H1 (cell line): ENCODE results near the gene MANSC1. TPM values are rescaled to one million over a fixed set of nuclear protein-coding genes. Genes with fewer than 3 reads are reported as not detected.

Experiments
- CTCF ChIA-PET: fragments of 300-600 bp; sonication (Branson Sonifier 250); formaldehyde crosslinking; loops from one replicate; lab custom pipeline; 2021; ENCODE audit not compliant: partially characterized antibody; lab: Charles Lee
- POLR2A ChIA-PET: fragments of 300-600 bp; sonication (Branson Sonifier 250); formaldehyde crosslinking; loops from one replicate; lab custom pipeline; 2021; ENCODE audit warnings: inconsistent platforms; ENCODE audit not compliant: partially characterized antibody; lab: Charles Lee
- DNase-seq, 2 experiments: peaks; one replicate each; pipeline versions ENCODE4 v3.0.0 to v3.0.0-alpha.2; 2010 to 2022; ENCODE audit warnings: low spot score in 2 of 2, low read depth in 1 of 2, mixed read lengths in 1 of 2
- FAIRE-seq: peaks from 2 replicates; lab custom pipeline; 2011; peaks lifted over from hg19 to GRCh38; lab: Jason Lieb, UNC
- H2AFZ ChIP-seq: 2 replicates; pipeline ENCODE4 v1.8.1; 2012; ENCODE audit warnings: low read length, inconsistent platforms
- H2AK5ac ChIP-seq: 2 replicates; pipeline ENCODE4 v1.6.1; 2013; ENCODE audit warnings: low read depth, low read length
- H2BK120ac ChIP-seq: replicated peaks from 2 replicates; pipeline ENCODE3; 2013; ENCODE audit warnings: low read depth, low read length, inconsistent platforms
- H2BK12ac ChIP-seq: 2 replicates; pipeline ENCODE4 v1.6.1; 2013; ENCODE audit warnings: low read depth, low read length
- H2BK15ac ChIP-seq: 2 replicates; pipeline ENCODE4 v1.6.1; 2013; ENCODE audit warnings: low read length
- H2BK20ac ChIP-seq: 2 replicates; pipeline ENCODE4 v1.6.1; 2013; ENCODE audit warnings: low read length
- H2BK5ac ChIP-seq: 2 replicates; pipeline ENCODE4 v1.6.1; 2013; ENCODE audit warnings: low read depth, low read length
- H3K14ac ChIP-seq: 2 replicates; pipeline ENCODE4 v1.6.1; 2013; ENCODE audit warnings: inconsistent platforms; ENCODE audit not compliant: insufficient read length
- H3K18ac ChIP-seq: 2 replicates; pipeline ENCODE4 v1.6.1; 2013; ENCODE audit warnings: low read length; ENCODE audit errors: extremely low read depth
- H3K23ac ChIP-seq: 2 replicates; pipeline ENCODE4 v1.6.1; 2013; ENCODE audit warnings: inconsistent platforms; ENCODE audit not compliant: insufficient read length
- H3K23me2 ChIP-seq: 2 replicates; pipeline ENCODE4 v1.6.1; 2013; ENCODE audit warnings: low read depth, low read length
- H3K27ac ChIP-seq: 2 replicates; pipeline ENCODE4 v1.6.1; 2011; ENCODE audit warnings: low read depth, low read length, inconsistent platforms
- H3K27me3 ChIP-seq, 4 experiments: replicated peaks in 1 of 4; 1 replicate in 1 of 4; 2 replicates in 3 of 4; pipeline versions ENCODE4 v1.6.1 to v1.8.1; 2011 to 2013; ENCODE audit warnings: low read length in 3 of 4, mild to moderate bottlenecking in 3 of 4, inconsistent platforms in 2 of 4, mixed read lengths in 2 of 4, moderate library complexity in 1 of 4; ENCODE audit not compliant: control insufficient read depth in 3 of 4, insufficient read depth in 3 of 4; ENCODE audit errors: extremely low read depth in 1 of 4
- H3K36me3 ChIP-seq, 4 experiments: 2 replicates each; pipeline versions ENCODE4 v1.6.1 to v1.8.1; 2011 to 2013; ENCODE audit warnings: mild to moderate bottlenecking in 4 of 4, low read length in 3 of 4, moderate library complexity in 2 of 4, control low read depth in 1 of 4, inconsistent platforms in 1 of 4; ENCODE audit not compliant: insufficient read depth in 4 of 4, control insufficient read depth in 2 of 4
- H3K4ac ChIP-seq: replicated peaks from 2 replicates; pipeline ENCODE3; 2013; ENCODE audit warnings: low read length, low read depth, mixed read lengths, inconsistent platforms; ENCODE audit not compliant: insufficient read length
- H3K4me1 ChIP-seq, 4 experiments: replicated peaks in 1 of 4; 1 replicate in 1 of 4; 2 replicates in 3 of 4; pipeline versions ENCODE4 v1.6.1 to v1.8.1; 2011 to 2013; ENCODE audit warnings: low read length in 3 of 4, inconsistent platforms in 2 of 4, mixed read lengths in 1 of 4; ENCODE audit not compliant: insufficient read depth in 4 of 4, control insufficient read depth in 3 of 4
- H3K4me2 ChIP-seq, 2 experiments: 2 replicates each; pipeline versions ENCODE4 v1.6.1 to v1.8.1; 2011 to 2013; ENCODE audit warnings: low read depth in 2 of 2, low read length in 2 of 2, control low read depth in 1 of 2, inconsistent platforms in 1 of 2, mild to moderate bottlenecking in 1 of 2; ENCODE audit not compliant: insufficient read depth in 1 of 2
- H3K4me3 ChIP-seq, 4 experiments: fragments of 200-600, 300-600 bp in 1 of 4; sonication (generic), shearing (Covaris generic), sonication (Bioruptor Twin) in 1 of 4; 2 replicates each; pipeline versions ENCODE4 v1.5.1 to v1.8.1; 2011 to 2016; ENCODE audit warnings: low read length in 4 of 4, low read depth in 3 of 4, control low read depth in 2 of 4, inconsistent platforms in 2 of 4, mild to moderate bottlenecking in 2 of 4, mixed read lengths in 1 of 4, moderate library complexity in 1 of 4; ENCODE audit not compliant: insufficient read depth in 2 of 4; ENCODE audit errors: extremely low read depth in 1 of 4
- H3K56ac ChIP-seq: replicated peaks from 2 replicates; pipeline ENCODE3; 2013; ENCODE audit warnings: low read depth, mild to moderate bottlenecking, mixed read lengths, low read length, inconsistent platforms; ENCODE audit not compliant: insufficient read length
- H3K79me1 ChIP-seq: 2 replicates; pipeline ENCODE4 v1.6.1; 2013; ENCODE audit warnings: low read depth, low read length, control low read depth
- H3K79me2 ChIP-seq, 2 experiments: 2 replicates each; pipeline versions ENCODE4 v1.6.1 to v1.8.1; 2012 to 2013; ENCODE audit warnings: low read length in 2 of 2, mild to moderate bottlenecking in 2 of 2, inconsistent platforms in 1 of 2; ENCODE audit not compliant: insufficient read depth in 2 of 2, control insufficient read depth in 1 of 2
- H3K9ac ChIP-seq, 4 experiments: replicated peaks in 1 of 4; 1 replicate in 1 of 4; 2 replicates in 3 of 4; pipeline versions ENCODE4 v1.6.1 to v1.8.1; 2011 to 2013; ENCODE audit warnings: low read depth in 3 of 4, low read length in 3 of 4, control low read depth in 2 of 4, mild to moderate bottlenecking in 2 of 4, moderate library complexity in 2 of 4, inconsistent platforms in 1 of 4; ENCODE audit errors: extremely low read depth in 1 of 4
- H3K9me3 ChIP-seq, 2 experiments: 2 replicates each; pipeline versions ENCODE4 v1.6.1 to v1.8.1; 2012 to 2013; ENCODE audit warnings: mild to moderate bottlenecking in 2 of 2, moderate library complexity in 2 of 2, control low read depth in 1 of 2, inconsistent platforms in 1 of 2, low read depth in 1 of 2, low read length in 1 of 2, mixed read lengths in 1 of 2; ENCODE audit not compliant: insufficient read depth in 2 of 2
- H4K20me1 ChIP-seq, 2 experiments: replicated peaks in 1 of 2; 2 replicates each; pipeline versions ENCODE3 to v1.8.1; 2011 to 2013; ENCODE audit warnings: inconsistent platforms in 2 of 2, low read length in 2 of 2, mild to moderate bottlenecking in 1 of 2; ENCODE audit not compliant: insufficient read depth in 2 of 2, control insufficient read depth in 1 of 2
- H4K5ac ChIP-seq: 2 replicates; pipeline ENCODE4 v1.6.1; 2013; ENCODE audit warnings: low read length, low read depth, mixed read lengths, inconsistent platforms; ENCODE audit not compliant: insufficient read length
- H4K8ac ChIP-seq: 2 replicates; pipeline ENCODE4 v1.8.0; 2013; ENCODE audit warnings: mild to moderate bottlenecking, moderate library complexity, low read length, inconsistent platforms; ENCODE audit not compliant: insufficient read depth; ENCODE audit errors: extremely low read depth
- H4K91ac ChIP-seq: replicated peaks from 2 replicates; pipeline ENCODE3; 2013; ENCODE audit warnings: low read length, mixed read lengths, inconsistent platforms; ENCODE audit not compliant: insufficient read length
- SIX5 ChIP-seq: IDR thresholded peaks from 2 replicates; pipeline ENCODE4 v1.6.1; 2011; ENCODE audit warnings: mild to moderate bottlenecking, low read depth, low read length
- WGBS, 2 experiments: shearing (Covaris generic) in 1 of 2; methylation state at CpG; one replicate each; pipeline versions ENCODE4 v1.1.6 to v1.1.7; 2013 to 2015; ENCODE audit warnings: low lambda C conversion rate in 2 of 2, mixed read lengths in 2 of 2, inconsistent platforms in 1 of 2, low coverage in 1 of 2, missing lambda C conversion rate in 1 of 2; ENCODE audit not compliant: insufficient replicate concordance in 2 of 2, insufficient coverage in 1 of 2, insufficient read length in 1 of 2; ENCODE audit errors: extremely low coverage in 1 of 2, missing lambda C conversion rate in 1 of 2; 5-methylcytosine and 5-hydroxymethylcytosine counted together
- polyA plus RNA-seq, 7 experiments: library from polyadenylated mRNA; depleted of rRNA in 3 of 7; stranded (reverse) in 5 of 7; unstranded in 2 of 7; fragments of >200 nt in 5 of 7; fragments of 200-250 nt in 2 of 7; gene quantifications; 1 replicate in 5 of 7; 2 replicates in 1 of 7; 4 replicates in 1 of 7; pipeline versions ENCODE4 v1.2.1 to v1.2.3, GENCODE V29; 2011 to 2013; ENCODE audit warnings: missing spikeins in 2 of 7, mixed read lengths in 2 of 7
- total RNA-seq: library from RNA; stranded (reverse); fragmentation: NEBNext Ultra II Directional; extraction: Animal tissue kit (Norgen Biotek cat#: 25700); gene quantifications from 2 replicates; pipeline ENCODE4 v1.2.1, GENCODE V29; 2021

Gene MANSC1
- total and polyA plus RNA-seq, 2 of the 8 experiments (the other 6 are each of a cell fraction or from before 2014, with no cell fraction given): 2.0 to 8.9 TPM

GRCh38 chr12:12387501-12387900 is 37.5 kb upstream of the MANSC1 start:
- no peaks in the 10 kb centered on the region for H4K20me1 ChIP-seq
- no peak for DNase-seq
- H3K18ac ChIP-seq: no peak overlapping the region
- H3K23ac ChIP-seq: no peak overlapping the region
- ChIA-PET POLR2A (no interaction called here), CTCF (interaction anchor here (0.8 to 2.2 kb wide), 4 partner anchors 10 to 321 kb away, joined by 3 to 8 read pairs (median 4); no protein-coding TSS in a partner anchor)
- H2AK5ac ChIP-seq: no peak overlapping the region
- H3K9me3 ChIP-seq: no peaks in the 10 kb centered on the region
- no peak overlapping the region for H3K4me3 ChIP-seq
- H4K8ac ChIP-seq: no peak overlapping the region
- 87% methylated on average over 3 of the region's 3 CpGs; no CpG with 5 or more reads in 1 of the 2 experiments for WGBS, 2 experiments
- H3K27me3 ChIP-seq: no peaks in the 10 kb centered on the region
- no peaks in the 10 kb centered on the region for H3K79me1 ChIP-seq
- H3K27ac ChIP-seq: no peak overlapping the region
- H2BK20ac ChIP-seq: no peak overlapping the region
- H3K4me1 ChIP-seq: peaks cover 4 to 8% (median 7%) of the 10 kb centered on the region in 4 experiments; a peak in 5 of 7 replicates
- no peak for FAIRE-seq
- no peaks in the 10 kb centered on the region; a peak in 1 of 8 replicates for H3K36me3 ChIP-seq
- no peak overlapping the region for H2AFZ ChIP-seq
- H3K9ac ChIP-seq: no peak overlapping the region
- no peak overlapping the region for H2BK120ac ChIP-seq
- no peak overlapping the region for H3K4me2 ChIP-seq
- no peak overlapping the region for H3K56ac ChIP-seq
- no peak overlapping the region for H2BK15ac ChIP-seq
- H3K14ac ChIP-seq: no peak overlapping the region
- no peaks in the 10 kb centered on the region for H3K79me2 ChIP-seq
- no peak overlapping the region for H3K4ac ChIP-seq
- no peaks in the 10 kb centered on the region for H3K23me2 ChIP-seq
- H2BK12ac ChIP-seq: no peak overlapping the region
- H2BK5ac ChIP-seq: peak overlapping the region; percentile 42; the same call in 1 of the 2 replicates
- no peak overlapping the region for H4K91ac ChIP-seq
- no peak for TF ChIP-seq SIX5
- no peak overlapping the region for H4K5ac ChIP-seq
